Stimulated activated CD4-positive, alpha-beta T cell treated with anti-CD3 and anti-CD28 coated beads, Interleukin-1b, Interleukin-23, amount 100 ng/mL, for 1 hour (primary cell): ENCODE measurements around the gene CFAP74.

Source experiments
- DNase-seq, 2 donors: peaks; one replicate each; pipeline ENCODE4 v3.0.0-alpha.2; 2020; ENCODE audit warnings: low read depth in 2 of 2

Gene CFAP74

DNA sequence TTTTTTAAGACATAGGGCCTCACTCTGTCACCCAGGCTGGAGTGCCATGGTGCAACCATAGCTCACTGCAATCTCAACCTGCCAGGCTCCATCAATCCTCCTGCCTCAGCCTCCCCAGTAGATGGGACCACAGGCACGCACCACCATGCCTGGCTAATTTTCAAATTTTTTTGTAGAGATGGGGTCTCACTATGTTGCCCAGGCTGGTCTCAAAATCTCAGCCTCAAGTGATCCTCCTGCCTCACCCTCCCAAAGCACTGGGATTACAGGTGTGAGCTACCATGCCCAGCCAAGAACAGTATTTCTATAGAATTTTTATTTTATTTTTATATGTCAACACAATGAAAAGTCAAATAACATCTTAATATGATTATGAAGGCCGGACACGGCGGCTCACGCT, 123.6 kb downstream of the CFAP74 start:
- DNase-seq: no peak

DNA sequence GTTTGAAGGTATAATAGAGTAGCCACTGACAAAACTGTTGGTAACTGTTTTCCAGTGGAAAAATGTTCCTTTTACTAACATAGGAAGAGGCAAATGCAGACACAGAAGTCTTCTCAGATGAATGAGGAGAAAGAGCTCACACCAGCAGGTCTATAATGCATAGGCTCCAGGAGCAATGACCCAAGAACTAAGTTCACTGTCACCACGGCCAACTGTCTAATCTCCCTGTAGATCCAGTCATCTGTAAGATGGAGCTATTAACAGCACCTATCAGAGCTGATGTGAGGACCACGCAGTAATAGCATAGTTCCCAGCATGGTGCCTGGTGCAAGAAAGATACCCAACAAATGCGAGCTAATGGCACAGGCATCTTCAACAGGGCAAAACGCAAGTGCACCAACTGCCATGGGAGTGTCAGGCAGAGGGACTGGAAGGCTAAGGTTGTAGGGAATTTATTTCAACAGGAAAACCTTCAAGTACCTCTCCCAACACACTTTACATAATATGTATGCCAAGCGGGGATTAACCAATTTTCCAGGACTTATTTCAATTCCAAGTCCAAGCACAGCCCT, 125.6 kb downstream of the CFAP74 start:
- DNase-seq: no peak

- DNase-seq: no peak
Measured at GRCh38 chr1:1876335-1876930, 127.2 kb downstream of the CFAP74 start.

DNA sequence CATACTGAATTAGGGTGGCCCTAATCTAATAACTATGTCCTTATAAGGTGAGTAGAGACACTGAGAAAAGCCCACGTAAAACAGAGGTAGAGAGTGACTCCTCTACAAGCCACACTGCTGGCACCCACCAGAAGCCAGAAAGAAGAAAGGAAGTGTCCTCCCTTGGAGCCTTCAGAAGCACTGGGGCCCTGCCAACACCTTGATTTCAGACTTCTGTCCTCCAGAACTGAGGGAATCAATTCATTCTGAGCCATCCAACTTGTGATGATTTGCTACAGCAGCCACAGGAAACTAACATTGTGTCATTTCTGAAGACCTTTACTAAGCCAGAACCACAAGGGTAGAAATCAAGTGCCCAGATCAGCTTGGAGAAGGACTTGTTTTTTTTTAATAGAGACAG, 127.7 kb downstream of the CFAP74 start:
- DNase-seq: no peak

GRCh38 chr1:1874901-1875300, 128.7 kb downstream of the CFAP74 start:
- no peak for DNase-seq

DNA sequence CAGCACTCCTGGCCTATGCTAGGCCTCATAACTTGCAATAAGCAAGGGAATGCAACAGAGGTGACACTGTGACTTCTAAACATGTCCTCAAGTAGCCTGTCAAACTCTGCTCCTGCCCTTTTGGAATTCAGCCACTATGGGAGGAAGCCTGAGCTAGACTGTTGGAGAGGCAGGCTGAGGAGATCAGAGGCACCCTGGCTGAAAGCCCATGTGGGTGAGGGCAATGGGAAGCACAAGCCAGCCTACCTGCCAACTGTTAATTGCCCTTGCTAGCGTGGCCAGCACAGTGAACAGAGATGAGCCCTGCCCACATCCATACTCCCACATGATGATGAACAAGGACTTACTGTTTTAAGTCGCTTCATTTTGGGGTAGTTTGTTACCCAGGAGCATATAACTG, 130.4 kb downstream of the CFAP74 start:
- no peak for DNase-seq

DNA sequence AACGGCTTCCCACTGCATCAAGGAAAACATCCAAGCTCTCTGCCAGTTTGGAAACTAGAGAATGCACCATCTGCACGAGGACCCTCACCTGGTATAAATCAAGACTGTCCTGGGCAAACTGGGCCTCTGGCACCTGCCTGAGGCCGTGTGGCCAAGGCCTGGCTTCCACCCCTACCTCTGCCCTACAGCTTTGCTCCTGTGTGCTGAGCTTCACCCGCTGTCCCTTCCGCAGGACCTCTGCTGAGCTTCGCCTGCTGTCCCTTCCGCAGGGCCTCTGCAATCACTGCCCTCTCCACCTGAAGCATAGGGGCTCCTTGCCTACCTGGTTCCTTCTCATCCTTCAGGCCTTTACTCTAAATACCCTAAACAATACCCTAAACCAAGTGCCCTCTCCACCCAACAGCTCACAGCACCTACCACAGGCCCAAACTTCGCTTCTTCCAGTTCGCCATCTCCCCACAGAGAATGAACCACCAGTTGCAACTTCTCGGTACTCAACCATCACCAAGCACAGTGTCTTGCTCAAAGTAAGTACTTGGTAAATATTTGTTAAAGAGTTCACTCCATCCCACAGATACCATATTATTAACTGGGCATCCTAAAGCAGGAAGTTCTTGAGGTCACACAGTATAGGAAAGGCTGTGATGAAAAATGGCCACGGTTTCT, 131.1 kb downstream of the CFAP74 start:
- no peak for DNase-seq
